C4-2B (cell line): ENCODE results near the gene ASNSD1.
"Not testable (repeated sequence)": the region's sequence is repeated elsewhere in the genome, so short reads cannot be mapped to it uniquely, and the experiment has no call there.

Experiments
- H3K27ac ChIP-seq: fragments of 450-650 bp; 2 replicates; pipeline ENCODE4 v1.5.1; 2017
- ZFX ChIP-seq: fragments of 450-650 bp; IDR thresholded peaks from 2 replicates; pipeline ENCODE4 v1.6.1; 2017
- TF ChIP-seq, protein P1 (sequence below): fragments of 450-650 bp; conservative IDR thresholded peaks from 2 replicates; pipeline ENCODE4 v1.5.1; 2017; ENCODE audit warnings: mild to moderate bottlenecking

ASNSD1 gene

DNA sequence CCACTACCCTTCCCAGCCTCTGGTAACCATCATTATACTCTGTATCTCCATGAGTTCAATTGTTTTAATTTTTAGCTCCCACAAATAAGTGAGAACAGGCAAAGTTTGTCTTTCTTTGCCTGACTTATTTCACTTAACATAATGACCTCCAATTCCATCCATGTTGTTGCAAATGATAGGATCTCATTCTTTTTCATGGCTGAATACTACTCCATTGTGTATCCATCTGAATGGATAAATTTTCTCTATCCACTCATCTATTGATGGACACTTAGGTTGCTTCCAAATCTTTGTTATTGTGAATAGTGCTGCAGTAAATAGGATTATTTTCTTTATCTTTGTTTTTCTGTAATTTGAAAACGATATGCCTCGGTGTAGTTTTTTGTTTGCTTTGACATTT lies 39.4 kb downstream of the ASNSD1 start:
- H3K27ac ChIP-seq: no peak overlapping the region
- no peak for TF ChIP-seq ZFX
- TF ChIP-seq, protein P1, sequence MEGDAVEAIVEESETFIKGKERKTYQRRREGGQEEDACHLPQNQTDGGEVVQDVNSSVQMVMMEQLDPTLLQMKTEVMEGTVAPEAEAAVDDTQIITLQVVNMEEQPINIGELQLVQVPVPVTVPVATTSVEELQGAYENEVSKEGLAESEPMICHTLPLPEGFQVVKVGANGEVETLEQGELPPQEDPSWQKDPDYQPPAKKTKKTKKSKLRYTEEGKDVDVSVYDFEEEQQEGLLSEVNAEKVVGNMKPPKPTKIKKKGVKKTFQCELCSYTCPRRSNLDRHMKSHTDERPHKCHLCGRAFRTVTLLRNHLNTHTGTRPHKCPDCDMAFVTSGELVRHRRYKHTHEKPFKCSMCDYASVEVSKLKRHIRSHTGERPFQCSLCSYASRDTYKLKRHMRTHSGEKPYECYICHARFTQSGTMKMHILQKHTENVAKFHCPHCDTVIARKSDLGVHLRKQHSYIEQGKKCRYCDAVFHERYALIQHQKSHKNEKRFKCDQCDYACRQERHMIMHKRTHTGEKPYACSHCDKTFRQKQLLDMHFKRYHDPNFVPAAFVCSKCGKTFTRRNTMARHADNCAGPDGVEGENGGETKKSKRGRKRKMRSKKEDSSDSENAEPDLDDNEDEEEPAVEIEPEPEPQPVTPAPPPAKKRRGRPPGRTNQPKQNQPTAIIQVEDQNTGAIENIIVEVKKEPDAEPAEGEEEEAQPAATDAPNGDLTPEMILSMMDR: no peak

DNA sequence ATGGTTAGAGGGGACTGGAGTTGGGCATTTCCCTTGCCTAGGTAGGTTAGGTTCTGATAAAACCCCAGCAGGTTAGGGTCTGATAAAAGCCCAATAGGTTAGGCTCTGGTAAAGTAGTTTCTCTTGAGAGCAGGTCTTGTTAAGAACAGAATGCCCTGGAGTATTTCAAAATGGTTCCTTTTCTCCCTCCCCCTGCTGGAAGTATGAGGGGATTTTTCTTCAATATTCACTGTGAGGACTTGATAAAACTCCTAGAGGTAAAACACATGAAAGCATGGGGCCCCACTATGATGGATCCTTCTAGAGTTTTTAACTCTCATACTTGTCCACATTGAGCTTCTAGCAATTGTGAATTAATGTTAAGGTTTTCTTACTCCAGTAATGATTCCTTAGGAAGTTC lies 40.8 kb downstream of the ASNSD1 start:
- no peak for TF ChIP-seq ZFX
- TF ChIP-seq, protein P1: no peak; the same call in 1 of the 2 replicates

DNA sequence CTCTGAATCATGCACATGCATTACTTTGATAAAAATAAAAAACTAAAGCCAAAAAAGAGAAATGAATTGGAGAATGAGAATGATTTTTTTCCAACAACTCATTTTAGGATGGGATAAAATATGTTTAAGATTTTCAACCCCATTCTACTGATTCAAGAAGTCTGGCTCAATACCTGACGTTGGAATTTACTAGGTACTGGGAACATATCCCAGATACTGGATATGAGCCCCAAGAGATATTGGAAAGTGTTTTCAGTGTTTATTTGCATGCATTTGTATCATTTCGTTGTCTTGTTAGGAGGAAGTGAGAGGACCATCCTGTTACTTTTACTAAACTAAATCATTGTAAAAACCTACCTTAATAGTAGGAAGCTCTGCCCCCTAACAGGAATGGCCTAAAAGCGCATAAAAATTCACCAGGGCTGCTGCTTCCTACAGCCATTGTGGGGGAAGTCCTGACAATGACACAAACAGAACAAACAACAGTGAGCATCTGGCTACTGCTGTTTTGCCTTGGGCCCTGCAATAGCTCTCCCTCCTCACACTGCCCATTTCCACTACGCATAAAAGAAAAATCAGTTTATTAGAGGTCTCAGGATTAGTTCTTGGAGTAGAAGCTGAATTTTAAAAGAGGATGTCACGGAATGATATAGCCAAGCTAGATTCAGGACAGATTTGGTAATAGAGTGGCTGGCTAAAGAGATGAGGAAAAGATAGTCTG lies 48.4 kb downstream of the ASNSD1 start:
- H3K27ac ChIP-seq: no peak overlapping the region
- TF ChIP-seq ZFX: no peak
- TF ChIP-seq, protein P1: no peak

More for the DNA sequence above, 40.8 kb downstream of the ASNSD1 start:
- no peak overlapping the region for H3K27ac ChIP-seq

DNA sequence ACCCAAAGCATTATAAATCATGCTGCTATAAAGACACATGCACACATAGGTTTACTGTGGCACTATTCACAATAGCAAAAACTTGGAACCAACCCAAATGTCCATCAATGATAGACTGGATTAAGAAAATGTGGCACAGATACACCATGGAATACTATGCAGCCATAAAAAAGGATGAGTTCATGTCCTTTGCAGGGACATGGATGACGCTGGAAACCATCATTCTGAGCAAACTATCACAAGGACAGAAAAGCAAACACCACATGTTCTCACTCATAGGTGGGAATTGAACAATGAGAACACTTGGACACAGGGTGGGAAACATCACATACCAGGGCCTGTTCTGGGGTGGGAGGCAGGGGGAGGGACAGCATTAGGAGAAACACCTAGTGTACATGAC lies 56.3 kb downstream of the ASNSD1 start:
- H3K27ac ChIP-seq: not testable (repeated sequence)

DNA sequence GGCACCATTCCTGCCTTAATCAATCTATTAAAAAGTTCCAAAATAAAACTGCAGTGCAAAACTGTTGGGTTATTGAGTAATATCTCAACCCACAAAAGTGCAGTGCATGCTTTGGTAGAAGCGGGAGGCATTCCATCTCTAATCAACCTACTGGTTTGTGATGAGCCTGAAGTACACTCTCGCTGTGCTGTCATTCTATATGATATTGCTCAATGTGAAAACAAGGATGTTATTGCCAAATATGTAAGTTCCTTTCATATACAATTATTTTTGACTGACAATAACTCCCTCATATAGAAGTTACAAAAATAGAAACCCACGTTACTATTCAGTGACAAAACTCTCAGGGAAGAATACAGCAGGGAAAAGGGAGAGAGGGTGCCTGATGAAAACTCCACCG lies 58.3 kb downstream of the ASNSD1 start:
- TF ChIP-seq ZFX: no peak
- TF ChIP-seq, protein P1: no peak
- H3K27ac ChIP-seq: no peak overlapping the region
